Right lobe of liver (tissue), 6 donors: ENCODE data around the gene TMEM239. TPM values are rescaled to one million over a fixed set of nuclear protein-coding genes. Genes with fewer than 3 reads are reported as not detected.

ENCODE experiments used
- ATAC-seq, 4 donors: fragments of 200-7000 bp; cut with Tn5 transposase; one replicate each; pipeline ENCODE4 v1.9.1; 2020; ENCODE audit warnings: mild to moderate bottlenecking in 4 of 4, moderate library complexity in 4 of 4
- DNase-seq, 3 donors: peaks; one replicate each; pipeline ENCODE4 v3.0.0-alpha.2; 2020
- H3K27ac ChIP-seq, 3 donors: fragments of 200-600 bp; one replicate each; pipeline ENCODE4 v1.8.0; 2022
- H3K27me3 ChIP-seq, 2 donors: fragments of 200-600 bp; one replicate each; pipeline ENCODE4 v1.8.0; 2022
- H3K36me3 ChIP-seq, 4 donors: fragments of 200-600 bp; sonication (generic) in 1 of 4; one replicate each; pipeline versions ENCODE4 v1.5.1 to v1.8.0; 2017 to 2022; ENCODE audit warnings: control low read depth in 1 of 4
- H3K4me1 ChIP-seq, 4 donors: fragments of 200-600 bp; sonication (generic) in 1 of 4; one replicate each; pipeline versions ENCODE4 v1.5.1 to v1.8.0; 2017 to 2022; ENCODE audit warnings: control low read depth in 1 of 4
- H3K4me3 ChIP-seq, 3 donors: fragments of 200-600 bp; one replicate each; pipeline ENCODE4 v1.8.0; 2022
- H3K9me3 ChIP-seq, 4 donors: fragments of 200-600 bp; sonication (generic) in 1 of 4; one replicate each; pipeline versions ENCODE4 v1.5.1 to v1.8.0; 2017 to 2022; ENCODE audit warnings: control low read depth in 1 of 4
- CTCF ChIP-seq, 4 donors: fragments of 200-600 bp in 3 of 4; fragments of 450-650 bp in 1 of 4; IDR thresholded peaks; one replicate each; pipeline versions ENCODE4 v1.5.1 to v1.8.0; 2016 to 2022; ENCODE audit warnings: antibody characterized with exemption in 4 of 4, mild to moderate bottlenecking in 2 of 4
- POLR2A ChIP-seq: fragments of 450-650 bp; IDR thresholded peaks from one replicate; pipeline ENCODE4 v1.6.1; 2017; ENCODE audit warnings: antibody characterized with exemption, mild to moderate bottlenecking
- WGBS: methylation state at CpG from one replicate; pipeline ENCODE4 v1.1.6; 2018; ENCODE audit warnings: low coverage, low lambda C conversion rate; ENCODE audit not compliant: insufficient coverage; ENCODE audit errors: missing lambda C conversion rate; 5-methylcytosine and 5-hydroxymethylcytosine counted together
- intact Hi-C, 2 donors: fragments of 100-400 bp; cut with DNase I; formaldehyde crosslinking; loops; one replicate each; pipeline versions ENCODE4 v1.11.2 to v1.14.1; 2022
- total RNA-seq, 6 experiments: library from RNA; depleted of rRNA in 2 of 6; stranded (reverse); fragments of >200 nt in 2 of 6; fragmentation: NEBNext Ultra II Directional in 3 of 6; extraction: Animal tissue kit (Norgen Biotek cat#: 25700) in 3 of 6; gene quantifications; one replicate each; pipeline versions ENCODE4 v1.1.0 to v1.2.4, GENCODE V29; 2016 to 2023
- donor health status: DM: no; HTN: yes; CAD: no.
- donor health status: DM: no; HTN: no; CAD: no.
- donor health status: DM: no; HTN: no; CAD: no.
- donor health status: DM: no; HTN: yes; CAD: no.
- donor health status: DM: no; HTN: yes; CAD: no.

The TMEM239 gene
- total RNA-seq, 6 experiments from 2014 or later = not detected

GRCh38 chr20:2847802-2848201 is 31.6 kb downstream of the TMEM239 start:
- TF ChIP-seq POLR2A = no peak
- TF ChIP-seq CTCF (IDR thresholded peaks at IDR 0.05) = no peak
- H3K4me3 ChIP-seq = no peak overlapping the region
- no peaks in the 10 kb centered on the region for H3K36me3 ChIP-seq
- H3K27me3 ChIP-seq = no peaks in the 10 kb centered on the region
- no peak for DNase-seq
- no peak for ATAC-seq
- no peaks in the 10 kb centered on the region for H3K4me1 ChIP-seq
- WGBS = 85% methylated on average over 4 of the region's 4 CpGs
- no peaks in the 10 kb centered on the region for H3K9me3 ChIP-seq
- H3K27ac ChIP-seq = no peak overlapping the region
- intact Hi-C loops = no loop called here

GRCh38 chr20:2849529-2849928 is 33.4 kb downstream of the TMEM239 start:
- H3K27ac ChIP-seq = no peak overlapping the region
- intact Hi-C loops = no loop called here
- TF ChIP-seq POLR2A (no peak), CTCF (IDR thresholded peaks at IDR 0.05) (no peak)
- H3K27me3 ChIP-seq = no peaks in the 10 kb centered on the region
- no peaks in the 10 kb centered on the region for H3K36me3 ChIP-seq
- no peak overlapping the region for H3K4me3 ChIP-seq
- no peaks in the 10 kb centered on the region for H3K4me1 ChIP-seq
- DNase-seq (no peak), ATAC-seq (no peak)
- WGBS = 100% methylated on average over 1 of the region's 4 CpGs
- H3K9me3 ChIP-seq = no peaks in the 10 kb centered on the region

- Histone ChIP-seq H3K36me3 (no peaks in the 10 kb centered on the region), H3K27ac (no peak overlapping the region), H3K4me3 (no peak overlapping the region), H3K27me3 (no peaks in the 10 kb centered on the region), H3K9me3 (no peaks in the 10 kb centered on the region), H3K4me1 (no peaks in the 10 kb centered on the region)
- DNase-seq (no peak), ATAC-seq (peak in 1 of 4 donors; percentile 9)
- WGBS = 80% methylated on average over 1 of the region's 10 CpGs
- intact Hi-C loops = no loop called here
- TF ChIP-seq CTCF (IDR thresholded peaks at IDR 0.05) (no peak), POLR2A (no peak)
Observed at GRCh38 chr20:2851086-2851485, 34.9 kb downstream of the TMEM239 start.

DNA sequence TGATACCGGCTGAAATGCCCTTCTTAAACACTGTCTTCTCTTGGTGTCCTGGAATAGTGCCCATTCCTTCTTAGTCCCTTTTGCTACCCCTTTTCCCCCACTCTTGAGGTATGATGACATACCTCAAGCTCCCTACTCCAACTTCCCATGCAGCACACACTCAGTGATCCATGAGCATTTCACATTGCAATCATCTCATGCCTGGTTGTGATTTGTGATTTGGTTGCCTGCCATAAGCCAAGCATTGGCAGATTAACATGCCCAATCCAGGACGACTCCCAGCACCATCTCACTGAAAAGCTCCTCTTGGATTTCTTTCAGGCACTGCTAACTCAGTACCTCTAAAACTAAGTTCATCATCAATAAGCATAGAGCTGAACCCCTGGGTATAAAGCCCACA is 42.4 kb downstream of the TMEM239 start:
- intact Hi-C loops = no loop called here
- peaks cover 0 to 14% (median 3%) of the 10 kb centered on the region in 4 donors for H3K36me3 ChIP-seq
- WGBS = 90% methylated on average over 1 of the region's 2 CpGs
- H3K27me3 ChIP-seq = no peaks in the 10 kb centered on the region
- TF ChIP-seq CTCF (IDR thresholded peaks at IDR 0.05) = no peak
- no peak for TF ChIP-seq POLR2A
- H3K4me3 ChIP-seq = no peak overlapping the region
- H3K9me3 ChIP-seq = no peaks in the 10 kb centered on the region
- ATAC-seq (no peak), DNase-seq (no peak)
- H3K4me1 ChIP-seq = no peaks in the 10 kb centered on the region
- no peak overlapping the region for H3K27ac ChIP-seq
